Hepatic stellate cell (primary cell): ENCODE results near the gene FIZ1.

Experiments
- DNase-seq: peaks from one replicate; pipeline ENCODE4 v3.0.0; 2011; ENCODE audit warnings: low spot score

The FIZ1 gene, protein sequence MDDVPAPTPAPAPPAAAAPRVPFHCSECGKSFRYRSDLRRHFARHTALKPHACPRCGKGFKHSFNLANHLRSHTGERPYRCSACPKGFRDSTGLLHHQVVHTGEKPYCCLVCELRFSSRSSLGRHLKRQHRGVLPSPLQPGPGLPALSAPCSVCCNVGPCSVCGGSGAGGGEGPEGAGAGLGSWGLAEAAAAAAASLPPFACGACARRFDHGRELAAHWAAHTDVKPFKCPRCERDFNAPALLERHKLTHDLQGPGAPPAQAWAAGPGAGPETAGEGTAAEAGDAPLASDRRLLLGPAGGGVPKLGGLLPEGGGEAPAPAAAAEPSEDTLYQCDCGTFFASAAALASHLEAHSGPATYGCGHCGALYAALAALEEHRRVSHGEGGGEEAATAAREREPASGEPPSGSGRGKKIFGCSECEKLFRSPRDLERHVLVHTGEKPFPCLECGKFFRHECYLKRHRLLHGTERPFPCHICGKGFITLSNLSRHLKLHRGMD

GRCh38 chr19:55599468-55599841, at the start of gene FIZ1:
Gene FIZ1, minus strand, starts transcription at chr19:55599517. Its CDS starts 1,652 bp downstream, at chr19:55597865.
- peak; percentile 95 for DNase-seq

GRCh38 chr19:55648585-55649267, 49.4 kb upstream of the FIZ1 start:
- no peak for DNase-seq

- DNase-seq, result peak; percentile 77
Observed at GRCh38 chr19:55647732-55648584, 48.6 kb upstream of the FIZ1 start, which contains the start of gene CCDC106. Gene CCDC106, plus strand, starts transcription at chr19:55648212. Its CDS starts 835 bp downstream, at chr19:55649047.

DNA sequence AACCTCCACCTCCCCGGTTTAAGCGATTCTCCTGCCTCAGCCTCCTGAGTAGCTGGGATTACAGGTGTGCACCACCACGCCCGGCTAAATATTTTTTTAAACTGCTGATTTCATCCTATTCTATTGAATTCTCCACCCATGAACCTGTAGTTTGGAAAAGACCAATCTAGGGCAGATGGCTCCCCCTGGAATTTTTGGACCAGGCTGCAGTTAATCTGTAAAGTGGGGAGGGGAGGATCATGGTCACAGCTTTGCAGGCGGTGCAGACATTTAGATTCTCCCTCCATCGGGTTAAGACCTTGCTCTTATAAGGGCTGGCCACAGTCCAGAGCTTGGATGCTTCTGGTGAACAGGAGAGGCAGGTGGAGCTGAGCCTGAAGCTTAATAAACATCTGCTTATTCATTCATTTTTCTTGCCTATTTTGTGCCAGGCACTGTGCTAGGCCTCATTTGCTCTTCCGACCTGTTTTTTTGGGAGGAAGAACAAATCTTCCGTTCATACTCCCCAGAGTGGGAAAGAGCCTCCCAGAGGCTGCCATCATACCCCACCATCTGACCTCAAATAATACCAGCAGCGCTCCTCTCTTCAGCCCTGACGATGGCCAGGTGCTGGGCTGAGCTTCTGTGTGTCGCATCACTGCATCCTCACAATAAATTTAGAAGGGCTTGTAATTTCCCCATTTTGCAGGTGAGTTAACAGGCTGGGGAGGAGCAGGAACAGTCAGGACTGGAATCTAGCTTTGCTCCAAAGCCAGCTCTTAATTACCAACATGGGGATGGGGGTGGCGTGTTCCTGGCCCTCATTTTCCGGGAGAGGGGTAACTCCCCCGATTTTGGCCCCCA, 47.8 kb upstream of the FIZ1 start:
- DNase-seq, result no peak

DNA sequence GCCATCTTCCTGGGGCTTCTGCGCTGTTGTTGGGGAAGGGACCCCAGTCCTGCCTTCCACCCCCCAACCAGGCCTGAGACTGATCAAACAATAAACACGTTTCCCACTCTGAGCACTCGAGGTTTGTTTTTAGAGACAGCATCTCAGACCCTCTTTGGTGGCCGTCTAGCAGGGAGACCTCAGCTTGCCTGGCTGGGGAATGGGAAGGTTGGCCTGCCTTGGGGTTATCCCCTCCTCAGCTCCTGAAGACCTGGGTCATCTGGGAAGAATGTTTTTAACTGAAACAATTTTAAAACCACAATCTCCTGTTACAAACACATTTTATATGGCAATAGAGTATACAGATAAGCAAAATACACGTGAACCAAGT, 46.2 kb upstream of the FIZ1 start:
- DNase-seq, result no peak

DNA sequence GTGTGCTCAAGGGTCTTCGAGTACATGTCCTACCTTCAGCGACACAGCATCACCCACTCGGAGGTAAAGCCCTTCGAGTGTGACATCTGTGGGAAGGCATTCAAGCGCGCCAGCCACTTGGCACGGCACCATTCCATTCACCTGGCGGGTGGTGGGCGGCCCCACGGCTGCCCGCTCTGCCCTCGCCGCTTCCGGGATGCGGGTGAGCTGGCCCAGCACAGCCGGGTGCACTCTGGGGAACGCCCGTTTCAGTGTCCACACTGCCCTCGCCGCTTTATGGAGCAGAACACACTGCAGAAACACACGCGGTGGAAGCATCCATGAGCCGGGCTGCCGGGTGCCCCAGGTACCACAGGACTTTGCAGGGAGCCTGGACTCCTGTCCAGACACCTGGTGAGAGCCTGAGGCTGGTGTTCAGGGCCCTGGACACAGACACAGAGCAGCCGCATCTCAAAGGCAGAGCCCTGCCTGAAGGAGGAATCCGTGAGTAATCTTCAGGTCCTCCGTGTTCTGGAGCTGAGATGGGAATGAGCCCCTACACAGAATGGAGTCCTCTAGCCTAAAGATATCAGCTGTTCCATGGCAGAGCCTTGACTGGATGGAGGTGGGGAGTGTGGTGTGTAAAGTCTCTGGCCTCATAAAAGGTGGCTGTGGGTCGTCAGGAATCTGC, 45.7 kb upstream of the FIZ1 start:
- DNase-seq, result no peak

- no peak for DNase-seq
Observed at GRCh38 chr19:55644191-55644833, 45.0 kb upstream of the FIZ1 start.

DNA sequence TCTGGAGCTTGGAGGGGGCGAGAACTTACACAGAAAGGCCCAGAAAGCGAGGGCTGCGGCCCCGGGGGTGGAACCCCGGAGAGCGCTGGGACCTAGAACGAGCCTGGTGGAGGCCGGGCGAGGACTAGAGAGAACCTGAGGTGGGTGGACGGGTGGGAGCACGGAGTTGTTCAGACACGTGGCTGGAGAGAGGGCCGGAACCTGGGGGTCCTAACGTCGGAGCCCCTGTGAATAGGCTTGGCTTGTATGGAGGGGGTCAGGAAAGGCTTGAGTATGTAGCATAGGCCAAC, 44.5 kb upstream of the FIZ1 start:
- DNase-seq, result no peak

GRCh38 chr19:55643003-55643886, 43.9 kb upstream of the FIZ1 start, which contains the start of gene ZNF581:
Gene ZNF581, plus strand, starts transcription at chr19:55643649. Its CDS starts 923 bp downstream, at chr19:55644572.
- DNase-seq, result peak; percentile 93

DNA sequence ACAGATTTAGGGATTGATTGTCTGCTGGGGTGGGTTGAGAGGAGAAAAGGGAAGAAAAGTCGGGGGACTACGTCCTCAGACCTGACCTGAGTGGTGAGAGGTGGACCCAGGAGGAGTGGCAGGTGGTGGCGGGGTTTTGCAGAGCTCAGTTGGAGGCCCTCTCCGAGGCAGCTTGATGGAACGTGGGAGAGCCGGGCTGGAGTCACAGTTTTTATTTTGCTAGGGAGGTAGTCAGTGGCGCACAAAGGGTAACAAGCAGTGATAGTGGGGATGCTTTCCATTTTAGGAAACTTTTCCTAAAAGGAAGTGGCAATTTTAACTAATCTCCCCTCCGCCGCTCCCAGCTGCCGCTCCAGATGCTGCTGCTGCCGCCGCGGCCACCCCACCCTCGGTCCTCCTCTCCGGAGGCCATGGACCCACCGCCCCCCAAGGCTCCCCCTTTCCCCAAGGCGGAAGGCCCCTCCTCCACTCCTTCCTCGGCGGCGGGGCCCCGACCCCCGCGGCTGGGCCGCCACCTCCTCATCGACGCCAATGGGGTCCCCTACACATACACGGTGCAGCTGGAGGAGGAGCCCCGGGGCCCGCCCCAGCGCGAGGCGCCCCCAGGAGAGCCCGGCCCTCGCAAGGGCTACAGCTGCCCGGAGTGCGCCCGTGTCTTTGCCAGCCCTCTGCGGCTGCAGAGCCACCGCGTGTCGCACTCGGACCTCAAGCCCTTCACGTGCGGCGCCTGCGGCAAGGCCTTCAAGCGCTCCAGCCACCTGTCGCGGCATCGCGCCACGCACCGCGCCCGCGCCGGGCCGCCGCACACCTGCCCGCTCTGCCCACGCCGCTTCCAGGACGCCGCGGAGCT, 43.1 kb upstream of the FIZ1 start:
- DNase-seq, result no peak

GRCh38 chr19:55641426-55642152, 42.3 kb upstream of the FIZ1 start:
- DNase-seq, result no peak

DNA sequence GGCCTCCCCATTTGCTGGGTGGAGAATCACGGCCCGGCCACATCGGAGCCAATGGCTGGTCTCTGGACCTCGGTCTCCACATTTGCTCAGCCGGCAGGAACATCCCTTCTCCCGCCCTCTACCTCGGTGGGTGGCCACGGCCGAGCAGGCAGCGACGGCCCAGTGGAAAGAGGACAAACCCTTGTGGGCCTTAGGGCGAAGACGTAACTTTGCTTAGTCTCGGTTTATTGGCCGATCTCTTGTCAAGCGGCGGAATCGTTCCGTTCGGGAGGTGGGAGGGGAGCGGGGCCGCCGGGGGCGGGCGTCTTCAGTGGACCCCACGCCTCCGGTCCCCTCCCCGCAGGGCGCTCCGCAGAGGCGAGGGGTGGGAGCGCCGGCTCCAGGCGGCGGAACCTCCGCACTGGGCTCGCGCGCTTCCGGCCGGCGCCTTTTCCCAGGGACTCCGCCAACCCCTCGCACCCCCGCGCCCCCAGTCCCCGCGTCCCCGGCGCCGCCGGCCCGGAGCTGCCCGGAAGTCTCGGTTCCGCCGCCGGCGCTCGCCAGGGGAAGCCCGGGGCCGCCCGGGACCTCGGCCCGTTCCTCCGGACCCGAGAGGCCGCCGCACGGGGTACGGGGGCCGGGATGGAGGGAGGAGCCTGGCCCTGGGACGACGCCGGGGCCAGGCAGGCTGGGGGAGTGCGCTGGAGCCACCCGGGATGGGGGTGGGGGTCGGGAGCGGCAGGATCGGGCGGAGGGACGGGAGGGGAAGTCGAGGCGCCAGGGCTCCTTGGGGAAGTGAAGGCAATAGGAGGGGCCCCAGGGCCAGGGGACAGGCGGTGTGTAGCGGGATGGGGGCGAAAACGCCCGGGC, 41.5 kb upstream of the FIZ1 start, which contains the start of gene ZNF580:
Gene ZNF580 (plus strand): TSS at position 426 of the 849 bp plus-strand sequence. CDS start 1,507 bp downstream, outside the sequence.
- DNase-seq, result peak; percentile 88

DNA sequence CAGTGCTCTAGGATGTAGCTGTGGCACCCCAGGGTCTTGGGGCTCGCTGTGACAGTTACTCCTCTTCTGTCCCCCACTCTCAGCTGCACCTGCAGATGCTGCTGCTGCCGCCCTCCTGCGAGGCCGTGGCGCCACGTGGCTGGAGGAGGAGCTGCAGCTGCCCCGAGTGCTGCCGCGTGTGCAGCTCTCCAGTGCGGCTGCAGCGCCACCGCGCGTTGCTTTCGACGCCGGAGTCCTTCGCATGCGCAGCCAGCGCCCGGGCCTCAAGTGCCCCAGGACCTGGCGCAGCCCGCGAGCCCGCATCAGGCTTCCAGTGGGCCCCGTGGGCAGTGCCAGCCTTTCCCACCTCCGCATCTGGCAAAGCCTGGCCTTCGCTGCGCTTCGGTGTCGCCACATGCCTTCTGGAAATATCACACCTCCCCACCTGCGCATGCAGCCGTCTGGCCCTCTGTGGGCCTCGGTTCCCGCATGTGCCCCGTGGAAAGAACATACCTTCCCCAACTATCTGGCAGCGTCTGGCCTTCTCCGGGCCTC, 40.8 kb upstream of the FIZ1 start:
- peak; percentile 78 for DNase-seq

DNA sequence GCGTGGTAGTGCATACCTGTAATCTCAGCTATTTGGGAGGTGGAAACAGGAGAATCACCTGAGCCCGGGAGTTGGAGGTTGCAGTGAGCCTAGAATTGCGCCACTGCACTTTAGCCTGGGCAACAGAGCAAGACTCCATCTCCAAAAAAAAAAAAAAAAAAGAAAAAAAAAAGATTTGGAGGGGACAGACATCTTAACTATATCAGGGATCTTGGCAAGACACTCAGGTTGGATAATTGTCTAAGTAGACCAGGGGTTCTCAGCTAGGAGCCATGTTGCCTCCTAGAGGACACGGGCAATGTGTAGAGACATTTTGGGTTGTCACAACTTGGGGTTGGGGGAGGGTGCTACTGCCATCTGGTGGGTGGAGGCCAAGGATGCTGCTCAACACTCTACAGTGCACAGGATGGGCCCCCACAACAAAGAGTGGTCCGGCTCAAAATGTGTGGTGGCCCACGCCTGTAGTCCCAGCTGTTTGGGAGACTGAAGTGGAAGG, 39.6 kb upstream of the FIZ1 start:
- DNase-seq, result no peak

- no peak for DNase-seq
Observed at GRCh38 chr19:55637534-55637933, 38.2 kb upstream of the FIZ1 start.

DNA sequence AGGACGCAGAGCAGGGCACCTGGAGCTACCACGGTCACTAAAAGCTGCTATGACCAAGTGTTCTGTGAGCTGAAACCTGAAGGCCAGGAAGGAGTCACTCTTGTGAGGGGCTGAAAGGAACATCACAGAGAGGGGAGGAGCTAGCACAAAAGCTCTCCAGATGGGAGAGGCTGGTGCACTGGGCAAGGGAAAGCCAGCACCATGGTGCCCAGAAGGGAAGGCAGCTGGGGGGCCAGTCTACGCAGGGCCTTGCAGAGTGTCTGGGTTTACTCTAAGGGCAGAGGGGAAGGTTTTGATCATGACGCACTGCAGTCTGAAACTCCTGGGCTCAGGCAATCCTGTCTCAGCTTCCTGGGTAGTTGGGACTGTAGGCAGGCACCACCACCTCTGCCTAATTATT, 37.4 kb upstream of the FIZ1 start:
- no peak for DNase-seq
